Measurements from ENCODE around the gene CFAP20. TPM values are rescaled to one million over a fixed set of nuclear protein-coding genes. Genes with fewer than 3 reads are reported as not detected.

CFAP20 gene
- total RNA-seq, 1 experiment from 2014 or later: 81.6 TPM

- intact Hi-C loops (cut with micrococcal nuclease; ENCODE audit: unreplicated experiment): no loop called here
- Histone ChIP-seq H3K9me3 (ENCODE audit: low read depth, low read length, poor library complexity, severe bottlenecking) (no peaks in the 10 kb centered on the region), H3K4me1 (ENCODE audit: insufficient read depth, low read length, poor library complexity, severe bottlenecking) (no peaks in the 10 kb centered on the region), H3K36me3 (ENCODE audit: insufficient read depth, low read length, poor library complexity, severe bottlenecking) (no peaks in the 10 kb centered on the region), H3K27me3 (replicated peaks; ENCODE audit: insufficient read depth, low read depth, low read length, poor library complexity) (no peaks in the 10 kb centered on the region), H3K27ac (ENCODE audit: low read depth, low read length, poor library complexity, severe bottlenecking) (no peak overlapping the region), H3K4me3 (ENCODE audit: low read depth, low read length, poor library complexity, severe bottlenecking) (no peak overlapping the region)
- CTCF ChIA-PET: no interaction called here
- BruUV-seq (replicated peaks): no TSS peak
- TF ChIP-seq, protein P1, sequence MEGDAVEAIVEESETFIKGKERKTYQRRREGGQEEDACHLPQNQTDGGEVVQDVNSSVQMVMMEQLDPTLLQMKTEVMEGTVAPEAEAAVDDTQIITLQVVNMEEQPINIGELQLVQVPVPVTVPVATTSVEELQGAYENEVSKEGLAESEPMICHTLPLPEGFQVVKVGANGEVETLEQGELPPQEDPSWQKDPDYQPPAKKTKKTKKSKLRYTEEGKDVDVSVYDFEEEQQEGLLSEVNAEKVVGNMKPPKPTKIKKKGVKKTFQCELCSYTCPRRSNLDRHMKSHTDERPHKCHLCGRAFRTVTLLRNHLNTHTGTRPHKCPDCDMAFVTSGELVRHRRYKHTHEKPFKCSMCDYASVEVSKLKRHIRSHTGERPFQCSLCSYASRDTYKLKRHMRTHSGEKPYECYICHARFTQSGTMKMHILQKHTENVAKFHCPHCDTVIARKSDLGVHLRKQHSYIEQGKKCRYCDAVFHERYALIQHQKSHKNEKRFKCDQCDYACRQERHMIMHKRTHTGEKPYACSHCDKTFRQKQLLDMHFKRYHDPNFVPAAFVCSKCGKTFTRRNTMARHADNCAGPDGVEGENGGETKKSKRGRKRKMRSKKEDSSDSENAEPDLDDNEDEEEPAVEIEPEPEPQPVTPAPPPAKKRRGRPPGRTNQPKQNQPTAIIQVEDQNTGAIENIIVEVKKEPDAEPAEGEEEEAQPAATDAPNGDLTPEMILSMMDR (conservative IDR thresholded peaks at IDR 0.05; ENCODE audit: low read depth, low read length): no peak
- TF ChIP-seq EZH2 (IDR thresholded peaks at IDR 0.05; ENCODE audit: borderline replicate concordance, low read depth, low read length, poor library complexity, severe bottlenecking): no peak
- no peak for DNase-seq (ENCODE audit: low spot score)
- POLR2A ChIA-PET (ENCODE audit: low non-redundant PET): no interaction called here
Measured at GRCh38 chr16:58107228-58107627, 22.0 kb downstream of the CFAP20 start.

DNA sequence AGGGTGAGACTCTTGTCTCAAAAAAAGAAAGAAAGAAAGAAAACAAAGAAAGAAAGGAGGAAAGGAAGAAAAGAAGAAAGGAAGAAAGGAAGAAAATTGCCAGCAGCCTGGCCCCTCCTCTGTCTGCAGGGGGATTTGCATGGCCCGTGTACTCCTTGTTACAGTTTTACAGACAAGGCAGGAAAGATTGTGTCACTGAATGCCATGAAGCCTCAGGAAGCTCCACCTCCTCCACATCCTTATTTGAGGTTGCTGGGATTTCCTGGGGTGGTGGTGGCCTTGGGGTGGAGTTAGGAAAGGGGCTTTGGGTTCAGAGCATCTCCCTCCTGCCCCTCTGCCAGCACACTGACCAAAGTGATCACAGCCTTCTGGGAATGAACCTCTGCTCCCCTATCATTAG, 23.6 kb downstream of the CFAP20 start:
- Histone ChIP-seq H3K36me3 (ENCODE audit: insufficient read depth, low read length, poor library complexity, severe bottlenecking) (no peaks in the 10 kb centered on the region), H3K4me3 (ENCODE audit: low read depth, low read length, poor library complexity, severe bottlenecking) (no peak overlapping the region), H3K27me3 (replicated peaks; ENCODE audit: insufficient read depth, low read depth, low read length, poor library complexity) (no peaks in the 10 kb centered on the region), H3K27ac (ENCODE audit: low read depth, low read length, poor library complexity, severe bottlenecking) (no peak overlapping the region), H3K4me1 (ENCODE audit: insufficient read depth, low read length, poor library complexity, severe bottlenecking) (no peaks in the 10 kb centered on the region), H3K9me3 (ENCODE audit: low read depth, low read length, poor library complexity, severe bottlenecking) (no peaks in the 10 kb centered on the region)
- no TSS peak for BruUV-seq (replicated peaks)
- intact Hi-C loops (cut with micrococcal nuclease; ENCODE audit: unreplicated experiment): no loop called here
- CTCF ChIA-PET: no interaction called here
- POLR2A ChIA-PET (ENCODE audit: low non-redundant PET): interaction anchor here (0.7 kb wide), 1 partner anchor 14 kb away, joined by 5 read pairs; no protein-coding TSS in a partner anchor
- no peak for TF ChIP-seq EZH2 (IDR thresholded peaks at IDR 0.05; ENCODE audit: borderline replicate concordance, low read depth, low read length, poor library complexity, severe bottlenecking)
- TF ChIP-seq, protein P1 (conservative IDR thresholded peaks at IDR 0.05; ENCODE audit: low read depth, low read length): no peak
- DNase-seq (ENCODE audit: low spot score): no peak

- no peak overlapping the region for H3K4me3 ChIP-seq (ENCODE audit: low read depth, low read length, poor library complexity, severe bottlenecking)
- no peaks in the 10 kb centered on the region for H3K9me3 ChIP-seq (ENCODE audit: low read depth, low read length, poor library complexity, severe bottlenecking)
- H3K27ac ChIP-seq (ENCODE audit: low read depth, low read length, poor library complexity, severe bottlenecking): no peak overlapping the region
- no TSS peak for BruUV-seq (replicated peaks)
- intact Hi-C loops (cut with micrococcal nuclease; ENCODE audit: unreplicated experiment): no loop called here
- TF ChIP-seq, protein P1 (conservative IDR thresholded peaks at IDR 0.05; ENCODE audit: low read depth, low read length): no peak
- no peak for TF ChIP-seq EZH2 (IDR thresholded peaks at IDR 0.05; ENCODE audit: borderline replicate concordance, low read depth, low read length, poor library complexity, severe bottlenecking)
- H3K36me3 ChIP-seq (ENCODE audit: insufficient read depth, low read length, poor library complexity, severe bottlenecking): no peaks in the 10 kb centered on the region
- no peaks in the 10 kb centered on the region for H3K4me1 ChIP-seq (ENCODE audit: insufficient read depth, low read length, poor library complexity, severe bottlenecking)
- ChIA-PET POLR2A (ENCODE audit: low non-redundant PET) (no interaction called here), CTCF (no interaction called here)
- H3K27me3 ChIP-seq (replicated peaks; ENCODE audit: insufficient read depth, low read depth, low read length, poor library complexity): no peaks in the 10 kb centered on the region
- no peak for DNase-seq (ENCODE audit: low spot score)
Measured at GRCh38 chr16:58102665-58103392, 26.4 kb downstream of the CFAP20 start.

Measured in A673 (cell line).